Heart left ventricle (tissue), 13 donors: ENCODE measurements around the gene UGT1A10.

Experiments used
- CTCF ChIP-seq, 12 donors: fragments of 200-600 bp; sonication (generic) in 4 of 12; IDR thresholded peaks; one replicate each; pipeline versions ENCODE4 v1.5.0 to v1.8.0; 2018 to 2022; ENCODE audit warnings: antibody characterized with exemption in 12 of 12, mild to moderate bottlenecking in 5 of 12
- POLR2A ChIP-seq, 2 donors: fragments of 450-650 bp; IDR thresholded peaks; one replicate each; pipeline ENCODE4 v1.6.1; 2017; ENCODE audit warnings: antibody characterized with exemption in 2 of 2, mild to moderate bottlenecking in 2 of 2, moderate library complexity in 2 of 2
- donor health status: ischemic (EF 13 %, LVEDD 7.1; RV severe dilation, severe dysfunction).
- donor health status: DM: no; HTN: yes; CAD: no.
- donor health status: DM: no; HTN: no; CAD: no.
- donor health status: ischemic (EF 25% LVEDD 6.9; RV normal size, moderate dysfunction).
- donor health status: ischemic (EF 25% LVEDD 5.7; RV mildly dilated, moderate dysfunction).
- donor health status: ischemic (EF 35%, LVEDD 5.7; RV mildly dilated, moderate dysfunction).
- donor health status: nonischemic (EF 11% LVEDD 7.7; RV severe dilation, severe dysfunction).
- donor health status: DM: yes; HTN: yes; CAD: no.
- donor health status: PGD.
- donor health status: ischemic (EF 29% LVEDD 5.4; RV normal size, mild dysfunction).
- donor health status: nonischemic (EF 23%, LVEDD 6.1; RV moderate dilation, normal function).

DNA sequence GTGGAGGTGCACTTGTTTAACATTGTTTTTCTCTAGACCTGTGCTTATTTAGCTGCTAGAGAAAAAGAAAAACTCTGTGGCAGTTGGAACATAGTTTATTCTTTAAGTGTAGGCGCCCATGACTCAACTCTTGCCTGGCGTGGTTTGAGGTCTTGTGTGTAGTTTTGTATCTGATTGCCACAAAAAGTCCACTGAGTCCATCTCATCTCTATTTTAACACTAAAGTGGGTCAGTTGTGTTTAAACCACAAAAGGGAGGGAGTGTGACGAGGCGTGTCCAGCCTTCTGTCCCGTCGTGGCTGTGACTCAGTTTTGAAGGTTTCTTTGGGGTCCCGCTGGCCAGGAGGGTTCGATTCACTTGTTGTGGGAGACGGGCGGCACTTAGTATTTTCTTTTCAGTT lies 20.2 kb downstream of the UGT1A10 start:
- TF ChIP-seq CTCF (IDR thresholded peaks at IDR 0.05): no peak
- no peak for TF ChIP-seq POLR2A (IDR thresholded peaks at IDR 0.05)
